Fibroblast of lung (primary cell): ENCODE data around the gene FGFR2. TPM values are rescaled to one million over a fixed set of nuclear protein-coding genes. Genes with fewer than 3 reads are reported as not detected.

ENCODE experiments used
- DNase-seq, 2 donors: peaks; one replicate each; pipeline versions ENCODE4 v3.0.0 to v3.0.0-alpha.2; 2010; ENCODE audit warnings: low read depth in 2 of 2
- H2AFZ ChIP-seq: 2 replicates; pipeline ENCODE4 v1.5.1; 2012; ENCODE audit warnings: low read length, control low read depth, inconsistent platforms
- H3K27ac ChIP-seq: 2 replicates; pipeline ENCODE4 v1.5.1; 2011; ENCODE audit warnings: low read length, control low read depth; ENCODE audit not compliant: insufficient read depth
- H3K27me3 ChIP-seq: 2 replicates; pipeline ENCODE4 v1.5.1; 2011; ENCODE audit warnings: mild to moderate bottlenecking, low read length; ENCODE audit not compliant: control insufficient read depth, insufficient read depth
- H3K36me3 ChIP-seq: 2 replicates; pipeline ENCODE4 v1.5.1; 2011; ENCODE audit warnings: low read length; ENCODE audit not compliant: control insufficient read depth, insufficient read depth
- H3K4me1 ChIP-seq: 2 replicates; pipeline ENCODE4 v1.5.1; 2011; ENCODE audit warnings: low read length; ENCODE audit not compliant: control insufficient read depth, insufficient read depth; ENCODE audit errors: extremely low read depth
- H3K4me2 ChIP-seq: 2 replicates; pipeline ENCODE4 v1.5.1; 2011; ENCODE audit warnings: low read length, control low read depth; ENCODE audit not compliant: insufficient read depth; ENCODE audit errors: extremely low read depth
- H3K4me3 ChIP-seq, 4 experiments: fragments of 200-600 bp in 1 of 4; sonication (generic) in 1 of 4; replicated peaks in 1 of 4; 2 replicates each; pipeline ENCODE4 v1.5.1; 2011 to 2016; ENCODE audit warnings: low read length in 4 of 4, low read depth in 3 of 4, mild to moderate bottlenecking in 3 of 4, control low read depth in 2 of 4, inconsistent platforms in 1 of 4, mixed read lengths in 1 of 4; ENCODE audit not compliant: insufficient read depth in 1 of 4; ENCODE audit errors: control extremely low read depth in 1 of 4
- H3K79me2 ChIP-seq: 2 replicates; pipeline ENCODE4 v1.5.1; 2012; ENCODE audit warnings: mild to moderate bottlenecking, low read length, inconsistent platforms; ENCODE audit not compliant: control insufficient read depth, insufficient read depth
- H3K9ac ChIP-seq: 2 replicates; pipeline ENCODE4 v1.5.1; 2011; ENCODE audit warnings: mild to moderate bottlenecking, low read length, control low read depth; ENCODE audit not compliant: insufficient read depth
- H3K9me3 ChIP-seq: 2 replicates; pipeline ENCODE4 v1.5.1; 2012; ENCODE audit warnings: low read depth, low read length; ENCODE audit not compliant: control insufficient read depth, insufficient read depth
- H4K20me1 ChIP-seq: 2 replicates; pipeline ENCODE4 v1.5.1; 2011; ENCODE audit warnings: low read length; ENCODE audit not compliant: control insufficient read depth, insufficient read depth; ENCODE audit errors: extremely low read depth
- CTCF ChIP-seq, 2 donors: IDR thresholded peaks in 1 of 2; conservative IDR thresholded peaks in 1 of 2; 1 replicate in 1 of 2; 2 replicates in 1 of 2; pipeline ENCODE4 v1.5.1; 2011 to 2012; ENCODE audit warnings: low read length in 2 of 2, control low read depth in 1 of 2, inconsistent platforms in 1 of 2, low read depth in 1 of 2, mild to moderate bottlenecking in 1 of 2
- EZH2 ChIP-seq: IDR thresholded peaks from 2 replicates; pipeline ENCODE4 v1.5.1; 2012; ENCODE audit warnings: low read length, control low read depth, mild to moderate bottlenecking; ENCODE audit errors: missing control alignments
- polyA plus RNA-seq, 2 donors: library from polyadenylated mRNA; depleted of rRNA in 1 of 2; stranded (reverse) in 1 of 2; unstranded in 1 of 2; fragments of >200 nt; gene quantifications; 2 replicates each; pipeline ENCODE4 v1.2.1, GENCODE V29; 2011 to 2012; ENCODE audit warnings: missing spikeins in 1 of 2
- total RNA-seq: library from RNA; depleted of rRNA; stranded (reverse); fragments of >200 nt; gene quantifications from 2 replicates; pipeline ENCODE4 v1.2.1, GENCODE V29; 2014

The FGFR2 gene
- total and polyA plus RNA-seq, 2 donors (not counting 1 experiment from before 2014, with no cell fraction given), result 0.10 to 0.17 TPM

DNA sequence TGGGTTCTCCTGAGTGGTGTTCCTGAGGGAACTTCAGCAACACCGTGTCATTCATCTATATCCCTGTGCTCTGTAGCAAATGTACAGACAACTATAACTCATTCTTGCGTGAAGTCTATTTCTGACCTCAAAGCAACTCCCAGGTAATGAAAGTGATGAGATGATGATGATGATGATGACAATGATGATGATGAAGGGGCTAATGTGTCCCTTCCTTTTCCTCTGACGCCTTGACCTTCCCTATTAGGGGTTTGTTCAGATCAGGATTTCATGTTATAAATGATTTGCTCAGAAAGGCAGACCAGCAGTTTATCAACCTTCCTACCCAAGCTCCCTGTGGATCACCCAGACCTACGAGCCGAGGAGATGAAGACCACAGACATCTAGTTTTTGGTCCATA, 136.9 kb downstream of the FGFR2 start:
- Histone ChIP-seq H3K4me2 (no peak overlapping the region), H3K4me1 (no peaks in the 10 kb centered on the region), H3K36me3 (no peaks in the 10 kb centered on the region), H3K9me3 (no peaks in the 10 kb centered on the region), H2AFZ (no peak overlapping the region), H3K27ac (no peak overlapping the region), H3K27me3 (no peaks in the 10 kb centered on the region), H3K79me2 (no peaks in the 10 kb centered on the region), H3K9ac (no peak overlapping the region), H4K20me1 (no peaks in the 10 kb centered on the region), H3K4me3 (no peak overlapping the region)
- no peak for DNase-seq
- no peak for TF ChIP-seq EZH2
- TF ChIP-seq CTCF (conservative IDR thresholded peaks at IDR 0.05 in 1 of 2, IDR thresholded peaks at IDR 0.05 in 1 of 2; ENCODE audit: low read depth in 1 of 2, low read length in 2 of 2), result no peak

- Histone ChIP-seq H3K4me2 (no peak overlapping the region), H2AFZ (no peak overlapping the region), H3K4me3 (no peak overlapping the region), H3K79me2 (no peaks in the 10 kb centered on the region), H3K9me3 (no peaks in the 10 kb centered on the region), H3K27ac (no peak overlapping the region), H3K36me3 (no peaks in the 10 kb centered on the region), H3K27me3 (no peaks in the 10 kb centered on the region), H3K4me1 (no peaks in the 10 kb centered on the region), H4K20me1 (no peaks in the 10 kb centered on the region), H3K9ac (no peak overlapping the region)
- DNase-seq, result peak in 1 of 2 donors; percentile 32
- TF ChIP-seq EZH2, result no peak
- TF ChIP-seq CTCF (conservative IDR thresholded peaks at IDR 0.05 in 1 of 2, IDR thresholded peaks at IDR 0.05 in 1 of 2; ENCODE audit: low read depth in 1 of 2, low read length in 2 of 2), result no peak
Measured at GRCh38 chr10:121460733-121461132, 137.5 kb downstream of the FGFR2 start.

- no peaks in the 10 kb centered on the region for H3K27me3 ChIP-seq
- no peaks in the 10 kb centered on the region for H3K4me1 ChIP-seq
- no peaks in the 10 kb centered on the region for H4K20me1 ChIP-seq
- H2AFZ ChIP-seq, result no peak overlapping the region
- peak in 1 of 2 donors; percentile 86 for DNase-seq
- no peaks in the 10 kb centered on the region for H3K79me2 ChIP-seq
- H3K27ac ChIP-seq, result no peak overlapping the region
- H3K4me2 ChIP-seq, result no peak overlapping the region
- no peak overlapping the region for H3K9ac ChIP-seq
- no peak for TF ChIP-seq EZH2
- TF ChIP-seq CTCF (conservative IDR thresholded peaks at IDR 0.05 in 1 of 2, IDR thresholded peaks at IDR 0.05 in 1 of 2; ENCODE audit: low read depth in 1 of 2, low read length in 2 of 2), result no peak
- no peaks in the 10 kb centered on the region for H3K36me3 ChIP-seq
- H3K4me3 ChIP-seq, result no peak overlapping the region
- no peaks in the 10 kb centered on the region for H3K9me3 ChIP-seq
Measured at GRCh38 chr10:121459622-121460453, 138.4 kb downstream of the FGFR2 start.
